ENCODE data around the gene MAST4.
A peak's percentile ranks its signal among the peaks of the same experiment; 100 is the strongest.

The MAST4 gene

GRCh38 chr5:67012171-67012570 is 416.0 kb downstream of the MAST4 start (continued):
- TF ChIP-seq ZNF548 (tag by site-specific recombination; IDR thresholded peaks at IDR 0.05) (no peak), ZNF292 (tag by site-specific recombination; IDR thresholded peaks at IDR 0.05; ENCODE audit: borderline replicate concordance, low read depth) (no peak), KLF16 (tag by site-specific recombination; IDR thresholded peaks at IDR 0.05) (no peak), ZNF776 (tag by site-specific recombination; IDR thresholded peaks at IDR 0.05; ENCODE audit: borderline replicate concordance) (no peak), ZNF645 (tag by site-specific recombination; IDR thresholded peaks at IDR 0.05) (no peak)

GRCh38 chr5:67013719-67014118 is 417.5 kb downstream of the MAST4 start:
- no peak overlapping the region for H3K27ac ChIP-seq (ENCODE audit: extremely low read depth, low read depth, low read length)
- TF ChIP-seq ZNF169 (tag by site-specific recombination; IDR thresholded peaks at IDR 0.05), result no peak
- TF ChIP-seq INSM2 (tag by site-specific recombination; IDR thresholded peaks at IDR 0.05), result no peak
- no peak for TF ChIP-seq HOXC10 (CRISPR knock-in tag; IDR thresholded peaks at IDR 0.05)
- no peak for TF ChIP-seq WT1 (tag by site-specific recombination; IDR thresholded peaks at IDR 0.05)
- 0 out of 2 replicates have a peak, but pooled peaks have one; percentile 10 for TF ChIP-seq ZXDB (tag by site-specific recombination; IDR thresholded peaks at IDR 0.05)
- TF ChIP-seq ZNF629 (tag by site-specific recombination; IDR thresholded peaks at IDR 0.05), result 0 out of 2 replicates have a peak, but pooled peaks have one; percentile 24
- no peak for TF ChIP-seq ZNF707 (tag by site-specific recombination; IDR thresholded peaks at IDR 0.05)
- TF ChIP-seq HOXD13 (CRISPR knock-in tag; IDR thresholded peaks at IDR 0.05; ENCODE audit: borderline replicate concordance), result no peak
- TF ChIP-seq PRDM6 (tag by site-specific recombination; IDR thresholded peaks at IDR 0.05), result peak; percentile 80
- no peak for TF ChIP-seq ZNF174 (tag by site-specific recombination; IDR thresholded peaks at IDR 0.05)
- POLR2A ChIA-PET, result interaction anchor here (1.0 kb wide), 1 partner anchor 9 kb away, joined by 6 read pairs; no protein-coding TSS in a partner anchor
- H3K36me3 ChIP-seq (ENCODE audit: control insufficient read depth in 2 of 2, insufficient read depth in 1 of 2, low read length in 2 of 2), result no peaks in the 10 kb centered on the region
- H3K9me3 ChIP-seq (ENCODE audit: control insufficient read depth, insufficient read depth, low read depth, low read length), result no peaks in the 10 kb centered on the region
- CTCF ChIA-PET, result interaction anchor here (0.6 to 2.2 kb wide), 4 partner anchors 10 to 249 kb away, joined by 3 to 5 read pairs (median 4); no protein-coding TSS in a partner anchor
- no peak overlapping the region for H3K4me3 ChIP-seq (ENCODE audit: low read depth, low read length)
- H3K4me1 ChIP-seq (ENCODE audit: control insufficient read depth, insufficient read depth, low read length), result peaks cover 33% of the 10 kb centered on the region

- ChIA-PET POLR2A (no interaction called here), CTCF (interaction anchor here (0.9 to 2.2 kb wide), 4 partner anchors 10 to 200 kb away, joined by 3 to 5 read pairs (median 3); no protein-coding TSS in a partner anchor)
- H3K4me1 ChIP-seq (ENCODE audit: control insufficient read depth, insufficient read depth, low read length), result peaks cover 33% of the 10 kb centered on the region
- no peaks in the 10 kb centered on the region for H3K36me3 ChIP-seq (ENCODE audit: control insufficient read depth in 2 of 2, insufficient read depth in 1 of 2, low read length in 2 of 2)
- no peak overlapping the region for H3K4me3 ChIP-seq (ENCODE audit: low read depth, low read length)
- TF ChIP-seq ZNF664 (tag by site-specific recombination; IDR thresholded peaks at IDR 0.05) (no peak), ELK4 (IDR thresholded peaks at IDR 0.05; ENCODE audit: borderline replicate concordance, low read depth, low read length) (no peak), ZNF600 (tag by site-specific recombination; IDR thresholded peaks at IDR 0.05) (0 out of 2 replicates have a peak, but pooled peaks have one; percentile 37), ZNF785 (tag by site-specific recombination; IDR thresholded peaks at IDR 0.05) (no peak)
- H3K9me3 ChIP-seq (ENCODE audit: control insufficient read depth, insufficient read depth, low read depth, low read length), result no peaks in the 10 kb centered on the region
- no peak overlapping the region for H3K27ac ChIP-seq (ENCODE audit: extremely low read depth, low read depth, low read length)
Observed at GRCh38 chr5:67014191-67014590, 418.0 kb downstream of the MAST4 start.
